SH-SY5Y (cell line): ENCODE data around the gene TFAP2A.

Source experiments
- GATA2 ChIP-seq: IDR thresholded peaks from 2 replicates; pipeline ENCODE4 v1.6.1; 2011; ENCODE audit warnings: mild to moderate bottlenecking, low read depth, low read length
- GATA3 ChIP-seq: IDR thresholded peaks from 2 replicates; pipeline ENCODE4 v1.6.1; 2011; ENCODE audit warnings: low read depth, mild to moderate bottlenecking, low read length, moderate library complexity

GRCh38 chr6:10409233-10409721 lies 5.6 kb downstream of the TFAP2A start:
- TF ChIP-seq GATA2 (no peak), GATA3 (no peak)
